Jurkat, Clone E6-1 (cell line): ENCODE measurements around the gene ZNF695.

Experiments
- DNase-seq: peaks from one replicate; pipeline ENCODE4 v3.0.0-alpha.2; 2011; ENCODE audit warnings: low read depth, low spot score
- H3K4me3 ChIP-seq: 2 replicates; pipeline ENCODE4 v1.5.1; 2011; ENCODE audit warnings: mild to moderate bottlenecking, low read length, control low read depth, moderate library complexity

ZNF695 gene

GRCh38 chr1:246969621-246970020 lies 38.2 kb downstream of the ZNF695 start:
- no peak for DNase-seq
- H3K4me3 ChIP-seq, result no peak overlapping the region

- H3K4me3 ChIP-seq, result no peak overlapping the region
- DNase-seq, result no peak
Measured at GRCh38 chr1:246966502-246966901, 41.4 kb downstream of the ZNF695 start.

GRCh38 chr1:246959944-246960693 lies 47.7 kb downstream of the ZNF695 start:
- H3K4me3 ChIP-seq, result no peak overlapping the region
- no peak for DNase-seq

- no peak for DNase-seq
- no peak overlapping the region for H3K4me3 ChIP-seq
Measured at GRCh38 chr1:246954126-246954525, 53.7 kb downstream of the ZNF695 start.

GRCh38 chr1:246951413-246951812 lies 56.4 kb downstream of the ZNF695 start:
- no peak for DNase-seq

GRCh38 chr1:246949956-246950355 lies 57.9 kb downstream of the ZNF695 start:
- no peak overlapping the region for H3K4me3 ChIP-seq
- no peak for DNase-seq

More at GRCh38 chr1:246951413-246951812, 56.4 kb downstream of the ZNF695 start:
- H3K4me3 ChIP-seq, result no peak overlapping the region

- H3K4me3 ChIP-seq, result no peak overlapping the region
- no peak for DNase-seq
Measured at GRCh38 chr1:246947255-246947654, 60.6 kb downstream of the ZNF695 start.

GRCh38 chr1:246946366-246946765 lies 61.5 kb downstream of the ZNF695 start:
- H3K4me3 ChIP-seq, result no peak overlapping the region
- DNase-seq, result no peak
